Fibroblast of pulmonary artery (primary cell): ENCODE measurements around the gene AFTPH.

Experiments
- DNase-seq: peaks from one replicate; pipeline ENCODE4 v3.0.0-alpha.2; 2010; ENCODE audit warnings: low read depth
- H3K4me3 ChIP-seq: replicated peaks from 2 replicates; pipeline ENCODE4 v1.5.1; 2011; ENCODE audit warnings: low read depth, mild to moderate bottlenecking, control low read depth, low read length, moderate library complexity
- TF ChIP-seq, protein P1 (sequence below): IDR thresholded peaks from 2 replicates; pipeline ENCODE4 v1.5.1; 2011; ENCODE audit warnings: mild to moderate bottlenecking, control low read depth, low read length, inconsistent platforms; ENCODE audit errors: missing control alignments

Gene AFTPH

GRCh38 chr2:64602436-64602835, 78.3 kb downstream of the AFTPH start:
- no peak overlapping the region for H3K4me3 ChIP-seq
- DNase-seq = no peak
- TF ChIP-seq, protein P1, sequence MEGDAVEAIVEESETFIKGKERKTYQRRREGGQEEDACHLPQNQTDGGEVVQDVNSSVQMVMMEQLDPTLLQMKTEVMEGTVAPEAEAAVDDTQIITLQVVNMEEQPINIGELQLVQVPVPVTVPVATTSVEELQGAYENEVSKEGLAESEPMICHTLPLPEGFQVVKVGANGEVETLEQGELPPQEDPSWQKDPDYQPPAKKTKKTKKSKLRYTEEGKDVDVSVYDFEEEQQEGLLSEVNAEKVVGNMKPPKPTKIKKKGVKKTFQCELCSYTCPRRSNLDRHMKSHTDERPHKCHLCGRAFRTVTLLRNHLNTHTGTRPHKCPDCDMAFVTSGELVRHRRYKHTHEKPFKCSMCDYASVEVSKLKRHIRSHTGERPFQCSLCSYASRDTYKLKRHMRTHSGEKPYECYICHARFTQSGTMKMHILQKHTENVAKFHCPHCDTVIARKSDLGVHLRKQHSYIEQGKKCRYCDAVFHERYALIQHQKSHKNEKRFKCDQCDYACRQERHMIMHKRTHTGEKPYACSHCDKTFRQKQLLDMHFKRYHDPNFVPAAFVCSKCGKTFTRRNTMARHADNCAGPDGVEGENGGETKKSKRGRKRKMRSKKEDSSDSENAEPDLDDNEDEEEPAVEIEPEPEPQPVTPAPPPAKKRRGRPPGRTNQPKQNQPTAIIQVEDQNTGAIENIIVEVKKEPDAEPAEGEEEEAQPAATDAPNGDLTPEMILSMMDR = no peak

- DNase-seq = no peak
- no peak overlapping the region for H3K4me3 ChIP-seq
- TF ChIP-seq, protein P1 = no peak
Measured at GRCh38 chr2:64604155-64604554, 80.0 kb downstream of the AFTPH start.

- no peak overlapping the region for H3K4me3 ChIP-seq
- DNase-seq = peak; percentile 11
- TF ChIP-seq, protein P1 = no peak
Measured at GRCh38 chr2:64605026-64605471, 80.9 kb downstream of the AFTPH start.

- TF ChIP-seq, protein P1 = no peak
- no peak overlapping the region for H3K4me3 ChIP-seq
- DNase-seq = no peak
Measured at GRCh38 chr2:64605991-64606478, 81.9 kb downstream of the AFTPH start.

DNA sequence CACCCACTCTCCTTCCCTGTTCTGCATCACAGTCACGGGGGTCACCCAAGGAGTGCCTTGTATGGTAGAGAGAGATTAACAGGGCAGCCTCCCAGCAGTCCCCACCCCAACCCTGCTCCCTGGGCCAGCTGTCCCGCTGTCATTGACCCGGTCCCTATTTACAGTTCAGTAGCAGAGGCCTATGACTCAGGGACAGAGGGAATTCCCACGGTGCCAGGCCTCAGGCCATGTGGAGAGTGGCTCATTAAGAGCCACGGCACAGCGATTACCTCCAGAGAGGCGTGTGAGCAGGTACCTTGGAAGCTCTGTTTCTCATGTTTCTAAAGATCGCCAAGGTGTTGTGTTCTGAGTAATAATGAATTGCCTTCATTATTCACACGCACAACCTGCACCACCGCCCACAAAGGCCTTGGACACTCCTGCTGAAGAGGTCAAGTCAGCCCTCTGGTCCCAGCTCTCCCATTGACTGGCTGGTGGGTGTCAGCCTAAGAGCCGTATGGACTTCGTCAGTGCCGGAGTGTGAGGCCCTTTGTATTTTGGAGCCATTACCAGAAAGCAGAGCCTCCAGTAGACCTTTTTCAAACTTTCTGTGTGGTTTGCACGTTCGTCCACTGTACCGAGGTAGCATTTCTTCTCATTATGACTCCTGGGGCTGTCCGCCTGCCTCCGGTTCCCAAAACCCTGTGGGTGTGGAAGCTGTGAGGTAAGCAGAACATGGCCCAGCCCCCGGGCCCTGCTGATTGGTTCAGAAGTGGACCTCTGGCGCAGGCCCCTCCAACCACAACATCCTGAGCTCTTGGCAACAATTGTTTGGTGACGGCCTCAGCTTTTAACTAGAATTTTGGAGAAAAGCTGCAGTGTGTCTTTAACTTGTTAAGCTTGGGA, 82.6 kb downstream of the AFTPH start:
- TF ChIP-seq, protein P1 = no peak
- no peak overlapping the region for H3K4me3 ChIP-seq
- peak; percentile 66 for DNase-seq

DNA sequence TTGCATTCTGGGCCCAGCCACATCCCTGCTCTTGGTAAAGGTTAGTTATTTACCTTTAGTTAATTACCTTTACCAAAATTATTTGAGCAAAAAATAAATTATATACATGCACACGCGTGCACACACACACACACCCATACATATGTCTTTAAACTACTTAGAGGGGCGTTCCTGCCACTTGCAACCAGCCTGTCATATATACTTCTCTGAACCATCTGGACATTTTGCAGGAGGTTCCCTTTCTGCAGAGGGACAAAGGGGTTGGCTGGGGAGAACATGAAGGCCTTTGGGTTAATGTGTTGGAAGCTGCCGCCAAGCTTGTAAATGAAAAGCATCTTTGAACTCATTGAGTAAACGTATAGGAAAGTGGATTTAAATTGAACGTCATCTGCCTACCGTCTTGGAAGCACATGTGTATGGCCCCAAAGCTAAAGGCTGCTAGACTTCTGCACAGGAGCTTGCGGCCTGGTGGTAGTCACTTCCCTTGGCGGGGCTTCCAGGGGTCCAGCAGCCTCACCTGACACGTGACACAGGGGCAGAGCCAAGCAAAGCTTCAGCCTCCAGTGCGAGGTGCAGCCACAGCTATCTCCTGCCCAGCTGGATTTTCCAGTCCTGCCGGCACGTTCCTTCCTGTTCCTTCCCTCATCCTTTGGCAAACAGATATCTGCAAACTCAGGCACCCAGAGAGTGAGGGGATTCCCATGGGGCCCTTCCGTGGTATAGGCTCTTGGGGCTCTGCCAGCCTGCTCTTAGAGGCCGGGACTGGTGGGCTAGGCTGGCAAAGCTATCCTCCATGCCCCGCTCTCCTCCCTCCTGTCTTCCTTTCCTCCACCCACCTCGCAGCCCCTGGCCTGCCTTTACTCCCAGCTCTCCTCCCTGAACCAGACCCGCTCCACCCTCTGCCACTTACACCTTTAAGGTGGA, 83.5 kb downstream of the AFTPH start:
- TF ChIP-seq, protein P1 = no peak
- no peak for DNase-seq
- no peak overlapping the region for H3K4me3 ChIP-seq
